CD14-positive monocyte (primary cell): Measurements from ENCODE around the gene ENGASE. TPM values are rescaled to one million over a fixed set of nuclear protein-coding genes. Genes with fewer than 3 reads are reported as not detected.

Source experiments
- DNase-seq, 3 donors: peaks; one replicate each; pipeline ENCODE4 v3.0.0-alpha.2; 2011 to 2022
- H2AFZ ChIP-seq: 2 replicates; pipeline ENCODE4 v1.6.0; 2012; ENCODE audit warnings: mild to moderate bottlenecking, low read depth, low read length, inconsistent platforms; ENCODE audit not compliant: insufficient read depth, poor library complexity, severe bottlenecking
- H3K27ac ChIP-seq, 2 donors: 1 replicate in 1 of 2; 2 replicates in 1 of 2; pipeline ENCODE4 v1.5.1; 2012 to 2013; ENCODE audit warnings: low read length in 2 of 2, control low read depth in 1 of 2, inconsistent platforms in 1 of 2, low read depth in 1 of 2, mild to moderate bottlenecking in 1 of 2
- H3K27me3 ChIP-seq, 2 donors: one replicate each; pipeline versions ENCODE4 v1.6.0 to v1.6.1; 2011 to 2013; ENCODE audit warnings: low read length in 2 of 2; ENCODE audit not compliant: control insufficient read depth in 2 of 2, insufficient read depth in 2 of 2
- H3K36me3 ChIP-seq, 2 donors: replicated peaks in 1 of 2; 1 replicate in 1 of 2; 2 replicates in 1 of 2; pipeline versions ENCODE4 v1.5.1 to v1.6.1; 2012 to 2013; ENCODE audit warnings: low read length in 2 of 2, control low read depth in 1 of 2, inconsistent platforms in 1 of 2, mild to moderate bottlenecking in 1 of 2; ENCODE audit not compliant: insufficient read depth in 2 of 2, control insufficient read depth in 1 of 2
- H3K4me1 ChIP-seq, 2 donors: 1 replicate in 1 of 2; 2 replicates in 1 of 2; pipeline versions ENCODE4 v1.5.1 to v1.6.1; 2012 to 2013; ENCODE audit warnings: low read length in 2 of 2, control low read depth in 1 of 2, inconsistent platforms in 1 of 2, mild to moderate bottlenecking in 1 of 2, moderate library complexity in 1 of 2; ENCODE audit not compliant: insufficient read depth in 2 of 2, control insufficient read depth in 1 of 2
- H3K4me2 ChIP-seq: replicated peaks from 2 replicates; pipeline ENCODE3; 2012; ENCODE audit warnings: low read length, moderate library complexity, mild to moderate bottlenecking; ENCODE audit not compliant: poor library complexity, severe bottlenecking; ENCODE audit errors: extremely low read depth
- H3K4me3 ChIP-seq, 3 experiments: fragments of 200-600 bp in 1 of 3; sonication (generic) in 1 of 3; replicated peaks in 1 of 3; 1 replicate in 2 of 3; 2 replicates in 1 of 3; pipeline ENCODE4 v1.5.1; 2011 to 2013; ENCODE audit warnings: low read length in 3 of 3, mild to moderate bottlenecking in 3 of 3, control low read depth in 2 of 3, low read depth in 2 of 3, inconsistent platforms in 1 of 3, moderate library complexity in 1 of 3
- H3K79me2 ChIP-seq: 2 replicates; pipeline ENCODE4 v1.6.0; 2012; ENCODE audit warnings: mild to moderate bottlenecking, control low read depth, inconsistent platforms, low read length, moderate library complexity; ENCODE audit not compliant: insufficient read depth
- H3K9ac ChIP-seq: 2 replicates; pipeline ENCODE4 v1.6.0; 2017; ENCODE audit warnings: low read length, mild to moderate bottlenecking; ENCODE audit not compliant: insufficient read depth, poor library complexity, severe bottlenecking
- H3K9me3 ChIP-seq, 2 donors: replicated peaks in 1 of 2; 1 replicate in 1 of 2; 2 replicates in 1 of 2; pipeline versions ENCODE4 v1.5.1 to v1.6.1; 2012 to 2013; ENCODE audit warnings: low read length in 2 of 2, control low read depth in 1 of 2; ENCODE audit not compliant: control insufficient read depth in 1 of 2, insufficient read depth in 1 of 2
- H4K20me1 ChIP-seq: 2 replicates; pipeline ENCODE4 v1.6.0; 2012; ENCODE audit warnings: mild to moderate bottlenecking, low read length, control low read depth, moderate library complexity; ENCODE audit not compliant: insufficient read depth
- H3K27ac Mint-ChIP-seq, 7 donors: one replicate each; pipeline ENCODE4 v1.8.0; 2020; ENCODE audit warnings: mild to moderate bottlenecking in 7 of 7, mixed read lengths in 7 of 7, moderate library complexity in 6 of 7, inconsistent platforms in 2 of 7
- H3K27me3 Mint-ChIP-seq, 3 donors: one replicate each; pipeline ENCODE4 v1.8.0; 2021 to 2022; ENCODE audit warnings: low read depth in 3 of 3, mild to moderate bottlenecking in 3 of 3, mixed read lengths in 3 of 3, moderate library complexity in 3 of 3, inconsistent platforms in 1 of 3
- H3K36me3 Mint-ChIP-seq, 2 donors: one replicate each; pipeline ENCODE4 v1.8.0; 2020; ENCODE audit warnings: mixed read lengths in 2 of 2, inconsistent platforms in 1 of 2, mild to moderate bottlenecking in 1 of 2
- H3K4me1 Mint-ChIP-seq: one replicate; pipeline ENCODE4 v1.8.0; 2020; ENCODE audit warnings: mild to moderate bottlenecking, mixed read lengths
- H3K4me3 Mint-ChIP-seq, 2 donors: one replicate each; pipeline ENCODE4 v1.8.0; 2020; ENCODE audit warnings: mild to moderate bottlenecking in 2 of 2, mixed read lengths in 2 of 2, moderate library complexity in 1 of 2
- H3K9me3 Mint-ChIP-seq, 7 donors: one replicate each; pipeline ENCODE4 v1.8.0; 2020 to 2022; ENCODE audit warnings: mixed read lengths in 7 of 7, mild to moderate bottlenecking in 6 of 7, moderate library complexity in 6 of 7, inconsistent platforms in 2 of 7
- WGBS: methylation state at CpG from one replicate; pipeline ENCODE4 v1.1.5; 2013; ENCODE audit warnings: missing lambda C conversion rate; ENCODE audit not compliant: insufficient coverage; 5-methylcytosine and 5-hydroxymethylcytosine counted together
- intact Hi-C, 2 donors: fragments of 100-400 bp; cut with micrococcal nuclease; formaldehyde crosslinking; loops; one replicate each; pipeline versions ENCODE4 v1.15.0 to v1.15.1; 2023
- polyA plus RNA-seq, 3 donors: library from polyadenylated mRNA; depleted of rRNA in 1 of 3; unstranded in 2 of 3; stranded (reverse) in 1 of 3; fragments of 300-500 nt in 2 of 3; fragments of >200 nt in 1 of 3; fragmentation: Illumina TruSeq in 2 of 3; gene quantifications; 1 replicate in 2 of 3; 2 replicates in 1 of 3; pipeline ENCODE4 v1.2.3, GENCODE V29; 2012 to 2021
- TF ChIP-seq, protein P1 (sequence below): fragments of 200-600 bp; IDR thresholded peaks from one replicate; pipeline ENCODE4 v1.8.0; 2022; ENCODE audit warnings: antibody characterized with exemption, mild to moderate bottlenecking

ENGASE gene
- polyA plus RNA-seq, 3 donors: 2.6 to 150 (median 3.0) TPM

DNA sequence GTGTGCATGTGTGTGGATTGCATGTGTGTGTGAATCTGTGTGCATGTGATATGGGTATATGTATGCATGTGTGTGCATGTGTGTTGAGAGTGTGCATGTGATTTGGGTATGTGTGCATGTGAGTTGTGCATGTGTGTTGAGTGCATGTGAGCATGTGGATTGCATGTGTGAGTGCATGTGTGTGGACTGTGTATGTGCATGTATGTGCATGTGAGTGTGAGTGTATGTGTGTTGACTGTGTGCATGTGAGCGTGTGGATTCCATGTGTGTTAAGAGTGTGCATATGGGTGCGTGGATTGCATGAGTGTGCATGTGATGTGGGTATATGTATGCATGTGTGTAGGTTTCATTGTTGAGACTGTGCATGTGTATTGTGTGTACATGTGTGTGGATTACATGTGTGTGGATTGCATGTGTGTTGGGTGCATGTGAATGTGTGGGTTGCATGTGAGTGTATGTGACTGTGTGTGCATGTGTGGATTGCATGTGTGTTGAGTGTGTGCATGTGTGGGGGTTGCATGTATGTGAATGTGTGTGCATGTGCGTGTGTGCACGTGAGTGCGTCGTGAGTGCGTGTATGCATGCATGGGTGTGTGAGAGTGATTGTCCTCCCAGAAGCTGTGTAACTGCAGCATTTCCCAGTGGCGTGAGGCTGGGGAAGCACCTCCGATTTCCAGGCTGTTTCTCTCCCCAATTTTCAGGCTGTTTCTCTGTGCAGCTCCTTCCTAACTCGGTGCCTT is 31.3 kb upstream of the ENGASE start:
- Mint-ChIP-seq H3K4me1 (peaks cover 5% of the 10 kb centered on the region), H3K9me3 (peaks cover 0 to 7% (median 0%) of the 10 kb centered on the region in 7 donors), H3K36me3 (no peaks in the 10 kb centered on the region), H3K4me3 (no peak overlapping the region), H3K27me3 (peaks cover 9 to 46% (median 32%) of the 10 kb centered on the region in 3 donors), H3K27ac (peak overlapping the region in 1 of 7 donors; percentile 26)
- 95% methylated on average over 6 of the region's 10 CpGs for WGBS
- no peak overlapping the region for H2AFZ ChIP-seq
- no peak for DNase-seq
- H3K36me3 ChIP-seq: no peaks in the 10 kb centered on the region
- H3K4me2 ChIP-seq: no peak overlapping the region
- intact Hi-C loops: no loop called here
- TF ChIP-seq, protein P1, sequence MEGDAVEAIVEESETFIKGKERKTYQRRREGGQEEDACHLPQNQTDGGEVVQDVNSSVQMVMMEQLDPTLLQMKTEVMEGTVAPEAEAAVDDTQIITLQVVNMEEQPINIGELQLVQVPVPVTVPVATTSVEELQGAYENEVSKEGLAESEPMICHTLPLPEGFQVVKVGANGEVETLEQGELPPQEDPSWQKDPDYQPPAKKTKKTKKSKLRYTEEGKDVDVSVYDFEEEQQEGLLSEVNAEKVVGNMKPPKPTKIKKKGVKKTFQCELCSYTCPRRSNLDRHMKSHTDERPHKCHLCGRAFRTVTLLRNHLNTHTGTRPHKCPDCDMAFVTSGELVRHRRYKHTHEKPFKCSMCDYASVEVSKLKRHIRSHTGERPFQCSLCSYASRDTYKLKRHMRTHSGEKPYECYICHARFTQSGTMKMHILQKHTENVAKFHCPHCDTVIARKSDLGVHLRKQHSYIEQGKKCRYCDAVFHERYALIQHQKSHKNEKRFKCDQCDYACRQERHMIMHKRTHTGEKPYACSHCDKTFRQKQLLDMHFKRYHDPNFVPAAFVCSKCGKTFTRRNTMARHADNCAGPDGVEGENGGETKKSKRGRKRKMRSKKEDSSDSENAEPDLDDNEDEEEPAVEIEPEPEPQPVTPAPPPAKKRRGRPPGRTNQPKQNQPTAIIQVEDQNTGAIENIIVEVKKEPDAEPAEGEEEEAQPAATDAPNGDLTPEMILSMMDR: no peak
- H3K9ac ChIP-seq: no peak overlapping the region
- no peaks in the 10 kb centered on the region for H3K4me1 ChIP-seq
- H3K79me2 ChIP-seq: no peaks in the 10 kb centered on the region
- H4K20me1 ChIP-seq: no peaks in the 10 kb centered on the region
- no peak overlapping the region for H3K4me3 ChIP-seq
- H3K27ac ChIP-seq: no peak overlapping the region
- no peaks in the 10 kb centered on the region for H3K9me3 ChIP-seq
- H3K27me3 ChIP-seq: peaks cover 0 to 6% of the 10 kb centered on the region in 2 donors

DNA sequence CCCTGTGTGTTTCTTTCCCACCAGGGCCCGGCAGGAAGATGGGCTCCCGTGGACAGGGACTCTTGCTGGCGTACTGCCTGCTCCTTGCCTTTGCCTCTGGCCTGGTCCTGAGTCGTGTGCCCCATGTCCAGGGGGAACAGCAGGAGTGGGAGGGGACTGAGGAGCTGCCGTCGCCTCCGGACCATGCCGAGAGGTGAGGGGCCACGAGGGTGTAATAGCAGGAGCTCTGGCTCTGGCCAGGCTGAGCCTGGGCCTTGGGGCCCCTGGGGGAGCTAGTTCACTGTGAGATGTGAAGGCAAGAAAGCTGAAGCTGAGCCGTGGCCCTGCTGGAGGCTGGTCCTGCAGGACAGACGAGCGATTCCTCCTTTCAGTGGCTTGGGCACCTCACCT is 30.7 kb upstream of the ENGASE start:
- Histone ChIP-seq H3K9me3 (no peaks in the 10 kb centered on the region), H3K4me1 (no peaks in the 10 kb centered on the region), H3K4me2 (no peak overlapping the region), H3K27me3 (peaks cover 0 to 4% of the 10 kb centered on the region in 2 donors), H4K20me1 (no peaks in the 10 kb centered on the region), H3K27ac (no peak overlapping the region), H3K79me2 (no peaks in the 10 kb centered on the region), H3K36me3 (no peaks in the 10 kb centered on the region), H3K9ac (no peak overlapping the region), H3K4me3 (no peak overlapping the region), H2AFZ (no peak overlapping the region)
- peaks cover 0 to 7% (median 0%) of the 10 kb centered on the region in 7 donors for H3K9me3 Mint-ChIP-seq
- H3K4me3 Mint-ChIP-seq: no peak overlapping the region
- TF ChIP-seq, protein P1: no peak
- DNase-seq: no peak
- 91% methylated on average over 12 of the region's 12 CpGs for WGBS
- peaks cover 6 to 40% (median 28%) of the 10 kb centered on the region in 3 donors for H3K27me3 Mint-ChIP-seq
- peak overlapping the region in 1 of 7 donors; percentile 26 for H3K27ac Mint-ChIP-seq
- no peaks in the 10 kb centered on the region for H3K36me3 Mint-ChIP-seq
- intact Hi-C loops: no loop called here
- no peaks in the 10 kb centered on the region for H3K4me1 Mint-ChIP-seq
